ENCODE results near the gene ATP2C1. TPM values are rescaled to one million over a fixed set of nuclear protein-coding genes. Genes with fewer than 3 reads are reported as not detected.

The ATP2C1 gene
- total and polyA plus RNA-seq, 2 of the 4 experiments (the other 2 are of a cell fraction) = 41.4 to 50.2 TPM

DNA sequence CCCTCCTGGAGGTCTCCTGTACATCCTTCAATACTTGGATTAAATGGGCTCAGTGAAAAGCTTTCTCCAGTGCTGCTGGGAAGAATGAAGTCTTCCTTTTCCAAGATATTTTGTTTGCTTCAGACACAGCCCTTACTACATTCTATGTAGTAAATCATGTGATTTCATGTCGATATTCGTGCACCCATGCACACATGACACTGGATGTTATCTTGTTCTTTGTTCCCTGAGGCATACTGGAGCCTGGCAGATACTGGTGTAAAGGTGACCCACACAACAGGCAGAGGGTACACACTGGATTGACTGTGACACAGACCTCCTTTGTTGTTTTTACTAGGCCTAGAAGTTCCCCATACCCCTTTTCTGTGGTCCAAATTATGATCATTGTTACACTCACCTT lies 40.3 kb upstream of the ATP2C1 start:
- Histone ChIP-seq H3K9me3 (ENCODE audit: control insufficient read depth, insufficient read depth, low read length) (no peaks in the 10 kb centered on the region), H4K5ac (ENCODE audit: low read depth, low read length) (no peak overlapping the region), H3K18ac (ENCODE audit: low read depth, low read length) (no peak overlapping the region), H2BK120ac (ENCODE audit: low read depth, low read length) (no peak overlapping the region), H2BK15ac (ENCODE audit: low read depth, low read length) (no peak overlapping the region), H2AK5ac (ENCODE audit: low read depth, low read length) (no peak overlapping the region), H2BK5ac (ENCODE audit: low read depth, low read length, poor library complexity, severe bottlenecking) (no peak overlapping the region), H3K4ac (ENCODE audit: low read depth, low read length) (no peak overlapping the region), H3K9me1 (ENCODE audit: insufficient read depth, low read length) (no peaks in the 10 kb centered on the region), H3K56ac (ENCODE audit: extremely low read depth, insufficient read depth, low read length) (no peak overlapping the region), H3K14ac (replicated peaks; ENCODE audit: low read depth, low read length) (no peak overlapping the region), H2AK9ac (replicated peaks; ENCODE audit: low read depth, low read length, poor library complexity) (no peak overlapping the region), H3K27ac (ENCODE audit: insufficient read depth, low read length) (no peak overlapping the region), H2BK20ac (ENCODE audit: low read depth, low read length) (no peak overlapping the region), H2AFZ (replicated peaks; ENCODE audit: low read length, poor library complexity) (no peak overlapping the region), H3K9ac (ENCODE audit: low read depth, low read length) (no peak overlapping the region), H4K91ac (ENCODE audit: insufficient read depth, low read depth, low read length) (no peak overlapping the region), H3K23ac (ENCODE audit: low read depth, low read length) (no peak overlapping the region), H3K27me3 (ENCODE audit: control insufficient read depth, insufficient read depth, low read length) (peaks cover 3% of the 10 kb centered on the region), H3K4me3 (ENCODE audit: insufficient read depth, low read depth, low read length) (no peak overlapping the region), H3K36me3 (ENCODE audit: control insufficient read depth, insufficient read depth, low read length) (no peaks in the 10 kb centered on the region), H4K8ac (ENCODE audit: low read depth in 2 of 2, low read length in 2 of 2) (no peak overlapping the region), H3K4me1 (ENCODE audit: control insufficient read depth, insufficient read depth, low read length) (no peaks in the 10 kb centered on the region), H4K20me1 (ENCODE audit: insufficient read depth, low read length) (no peaks in the 10 kb centered on the region), H3K4me2 (ENCODE audit: low read depth, low read length) (no peak overlapping the region), H3K79me1 (ENCODE audit: low read depth in 1 of 2, low read length in 2 of 2) (no peaks in the 10 kb centered on the region)
- in situ Hi-C loops (cut with MboI; ENCODE audit: low sequenced_read_pairs) = no loop called here
- ATAC-seq (ENCODE audit: low read depth) (no peak), DNase-seq (no peak)
- no peak for TF ChIP-seq RAD21 (IDR thresholded peaks at IDR 0.05; ENCODE audit: low read length)
- no peak for TF ChIP-seq RCOR1 (IDR thresholded peaks at IDR 0.05; ENCODE audit: insufficient replicate concordance, low read length)
- ChIA-PET POLR2A (ENCODE audit: unreplicated experiment) (interaction anchor here (0.7 kb wide), 1 partner anchor 48 kb away, joined by 3 read pairs; no protein-coding TSS in a partner anchor), CTCF (no interaction called here)
- 62% methylated on average over 2 of the region's 2 CpGs; no CpG with 5 or more reads in 1 of the 2 experiments for WGBS, 2 experiments (ENCODE audit: extremely low coverage in 2 of 2, insufficient read length in 1 of 2)
- BruUV-seq (replicated peaks) = no TSS peak
- dilution Hi-C loops (cut with HindIII; ENCODE audit: low sequenced_read_pairs, unreplicated experiment) = no loop called here
- intact Hi-C loops (cut with micrococcal nuclease) = no loop called here

Data from IMR-90 (cell line).